ENCODE results near the gene ODF2.

The ODF2 gene

GRCh38 chr9:128546504-128546903 is 90.7 kb downstream of the ODF2 start:
- H3K79me2 ChIP-seq (ENCODE audit: insufficient read depth, low read depth), result no peaks in the 10 kb centered on the region
- TF ChIP-seq CTCF (conservative IDR thresholded peaks at IDR 0.05; ENCODE audit: low read depth, low read length), result no peak
- no peaks in the 10 kb centered on the region for H4K20me1 ChIP-seq (ENCODE audit: insufficient read depth)
- H3K4me3 ChIP-seq (IDR thresholded peaks at IDR 0.05; ENCODE audit: insufficient read depth, low read depth, low read length), result no peak overlapping the region
- H3K4me1 ChIP-seq (ENCODE audit: low read depth, poor library complexity, severe bottlenecking), result peaks cover 2% of the 10 kb centered on the region
- no peak overlapping the region for H2AFZ ChIP-seq (ENCODE audit: low read depth)
- no peak overlapping the region for H3K9ac ChIP-seq
- H3K4me2 ChIP-seq, result no peak overlapping the region
- no peaks in the 10 kb centered on the region for H3K36me3 ChIP-seq (ENCODE audit: insufficient read depth)
- no peaks in the 10 kb centered on the region for H3K27me3 ChIP-seq (ENCODE audit: insufficient read depth, low read depth)
- H3K27ac ChIP-seq, result no peak overlapping the region

GRCh38 chr9:128548876-128549275 is 93.1 kb downstream of the ODF2 start:
- Histone ChIP-seq H3K4me2 (no peak overlapping the region), H2AFZ (ENCODE audit: low read depth) (no peak overlapping the region), H3K27ac (no peak overlapping the region), H3K4me1 (ENCODE audit: low read depth, poor library complexity, severe bottlenecking) (peaks cover 11% of the 10 kb centered on the region), H3K4me3 (IDR thresholded peaks at IDR 0.05; ENCODE audit: insufficient read depth, low read depth, low read length) (no peak overlapping the region), H3K9ac (no peak overlapping the region), H3K36me3 (ENCODE audit: insufficient read depth) (no peaks in the 10 kb centered on the region), H3K27me3 (ENCODE audit: insufficient read depth, low read depth) (no peaks in the 10 kb centered on the region), H4K20me1 (ENCODE audit: insufficient read depth) (no peaks in the 10 kb centered on the region), H3K79me2 (ENCODE audit: insufficient read depth, low read depth) (peaks cover 11% of the 10 kb centered on the region; the same call in 1 of the 2 replicates)
- no peak for TF ChIP-seq CTCF (conservative IDR thresholded peaks at IDR 0.05; ENCODE audit: low read depth, low read length)

GRCh38 chr9:128550226-128550625 is 94.4 kb downstream of the ODF2 start:
- Histone ChIP-seq H3K27me3 (ENCODE audit: insufficient read depth, low read depth) (no peaks in the 10 kb centered on the region), H4K20me1 (ENCODE audit: insufficient read depth) (no peaks in the 10 kb centered on the region), H3K4me2 (no peak overlapping the region), H3K9ac (no peak overlapping the region), H3K36me3 (ENCODE audit: insufficient read depth) (no peaks in the 10 kb centered on the region), H3K4me3 (IDR thresholded peaks at IDR 0.05; ENCODE audit: insufficient read depth, low read depth, low read length) (no peak overlapping the region), H2AFZ (ENCODE audit: low read depth) (no peak overlapping the region), H3K79me2 (ENCODE audit: insufficient read depth, low read depth) (peaks cover 24% of the 10 kb centered on the region; the same call in 1 of the 2 replicates), H3K4me1 (ENCODE audit: low read depth, poor library complexity, severe bottlenecking) (peaks cover 25% of the 10 kb centered on the region), H3K27ac (no peak overlapping the region)
- TF ChIP-seq CTCF (conservative IDR thresholded peaks at IDR 0.05; ENCODE audit: low read depth, low read length), result no peak
